ENCODE results near the gene MAP2K2. TPM values are rescaled to one million over a fixed set of nuclear protein-coding genes. Genes with fewer than 3 reads are reported as not detected.

Gene MAP2K2
- total and polyA plus RNA-seq, 9 of the 15 experiments (the other 6 are each of a cell fraction or from before 2014, with no cell fraction given) = 1.0 to 151 (median 58.3) TPM

DNA sequence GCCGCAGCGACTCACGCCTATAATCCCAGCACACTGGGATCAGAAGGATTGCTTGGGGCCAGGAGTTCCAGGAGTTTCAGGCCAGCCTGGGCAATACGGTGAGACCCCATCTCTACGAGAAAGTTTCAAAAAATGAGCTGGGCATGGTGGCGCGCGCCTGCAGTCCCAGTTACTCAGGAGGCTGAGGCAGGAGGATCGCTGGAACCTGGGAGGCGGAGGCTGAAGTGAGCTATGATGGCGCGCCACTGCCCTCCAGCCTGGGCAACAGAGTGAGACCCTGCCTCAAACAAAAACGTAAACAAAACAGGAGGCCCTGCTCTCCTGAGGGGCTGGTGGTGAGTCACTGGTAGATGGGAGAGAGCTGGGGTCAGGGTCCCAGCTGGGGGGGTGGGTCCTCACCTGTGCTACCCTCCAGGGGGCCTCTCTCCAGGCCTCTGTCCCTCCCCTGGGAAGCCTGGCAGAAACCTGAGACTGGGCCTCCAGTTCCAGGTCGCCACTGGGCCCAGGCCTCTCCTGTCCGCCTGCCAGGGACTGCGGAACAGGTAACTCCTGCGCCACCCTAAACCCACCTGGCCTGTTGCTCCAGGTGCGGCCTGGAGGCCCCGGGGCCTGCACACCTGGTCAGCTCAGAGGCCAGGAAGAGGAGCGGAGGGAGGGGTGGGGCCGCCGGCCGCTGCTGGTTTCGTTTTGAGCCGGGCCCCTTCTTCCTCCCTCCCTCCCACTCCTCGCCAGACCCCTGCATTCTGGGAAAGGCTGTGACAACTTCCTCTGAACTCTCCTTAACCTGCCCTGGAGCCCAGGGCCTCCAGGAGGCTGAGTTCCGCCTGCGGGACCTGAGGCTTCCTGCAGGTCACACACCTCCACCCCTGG lies 40.0 kb downstream of the MAP2K2 start (continued):
- no peak for TF ChIP-seq ADNP (tag; IDR thresholded peaks at IDR 0.05)
- TF ChIP-seq GMEB1 (CRISPR knock-in tag; IDR thresholded peaks at IDR 0.05) = no peak
- no peak for TF ChIP-seq RBM14 (IDR thresholded peaks at IDR 0.05; ENCODE audit: borderline replicate concordance, insufficient read depth, low read depth, low read length)
- TF ChIP-seq MAX (CRISPR knock-in tag; IDR thresholded peaks at IDR 0.05) = peak; percentile 77
- TF ChIP-seq THRB (CRISPR knock-in tag; conservative IDR thresholded peaks at IDR 0.05) = no peak
- no peak for TF ChIP-seq ZNF197 (CRISPR knock-in tag; IDR thresholded peaks at IDR 0.05; ENCODE audit: low read depth)
- TF ChIP-seq SREBF1 (IDR thresholded peaks at IDR 0.05; ENCODE audit: borderline replicate concordance, low read depth, low read length) = no peak
- peak; percentile 36; the same call in 1 of the 2 replicates for TF ChIP-seq VEZF1 (CRISPR knock-in tag; IDR thresholded peaks at IDR 0.05)
- TF ChIP-seq KAT8 (IDR thresholded peaks at IDR 0.05; ENCODE audit: low read depth) = no peak
- peak; percentile 71 for TF ChIP-seq ZFX (CRISPR knock-in tag; IDR thresholded peaks at IDR 0.05)
- TF ChIP-seq PCBP1 (IDR thresholded peaks at IDR 0.05; ENCODE audit: low read depth, low read length, poor library complexity, severe bottlenecking) = peak; percentile 71
- peak; percentile 19; the same call in 1 of the 2 replicates for TF ChIP-seq EGR1 (conservative IDR thresholded peaks at IDR 0.05)
- 0 out of 2 replicates have a peak, but pooled peaks have one; percentile 45 for TF ChIP-seq ZEB2 (IDR thresholded peaks at IDR 0.05)
- TF ChIP-seq POLR2G (IDR thresholded peaks at IDR 0.05; ENCODE audit: low read depth, low read length) = 0 out of 2 replicates have a peak, but pooled peaks have one; percentile 40
- no peak for TF ChIP-seq ID3 (CRISPR knock-in tag; IDR thresholded peaks at IDR 0.05)
- no peak for TF ChIP-seq ID3 (tag; IDR thresholded peaks at IDR 0.05)
- TF ChIP-seq SMAD3 (CRISPR knock-in tag; conservative IDR thresholded peaks at IDR 0.05) = no peak
- TF ChIP-seq ZNF707 (CRISPR knock-in tag; conservative IDR thresholded peaks at IDR 0.05) = no peak
- no peak for TF ChIP-seq YY1 (IDR thresholded peaks at IDR 0.05; ENCODE audit: borderline replicate concordance in 1 of 3, control insufficient read depth in 1 of 3, extremely low read depth in 1 of 3, insufficient read depth in 3 of 3, insufficient read length in 1 of 3, insufficient replicate concordance in 2 of 3, low read depth in 1 of 3, low read length in 2 of 3)
